T1000 (cell line): ENCODE results near the gene BPIFA2.
"Not testable (repeated sequence)": the region's sequence is repeated elsewhere in the genome, so short reads cannot be mapped to it uniquely, and the experiment has no call there.

Experiments used
- DNase-seq: peaks from one replicate; lab custom pipeline; 2025; ENCODE audit warnings: mixed read lengths; lab: John Stamatoyannopoulos, UW

The BPIFA2 gene

GRCh38 chr20:33162313-33162712 is 5.6 kb upstream of the BPIFA2 start:
- DNase-seq: no peak

DNA sequence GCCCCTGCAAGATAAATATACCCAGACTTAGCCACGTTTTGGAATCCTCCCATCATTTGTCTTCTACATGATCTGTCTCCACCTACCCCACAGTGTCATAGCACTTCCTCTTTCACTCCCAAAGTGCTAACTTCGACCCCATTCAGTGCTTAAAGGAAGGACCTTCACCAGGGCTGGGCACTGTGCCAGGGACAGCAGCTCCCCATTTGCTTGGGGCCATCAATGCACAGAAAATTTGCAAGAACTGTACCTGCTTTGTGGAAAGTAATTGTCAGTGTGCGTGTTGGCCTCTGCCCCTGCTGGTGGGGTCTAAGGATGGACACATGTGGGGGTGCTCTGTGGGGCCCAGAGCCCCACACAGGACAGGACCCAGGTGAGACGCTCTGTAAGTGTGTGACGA is 5.2 kb upstream of the BPIFA2 start:
- no peak for DNase-seq

DNA sequence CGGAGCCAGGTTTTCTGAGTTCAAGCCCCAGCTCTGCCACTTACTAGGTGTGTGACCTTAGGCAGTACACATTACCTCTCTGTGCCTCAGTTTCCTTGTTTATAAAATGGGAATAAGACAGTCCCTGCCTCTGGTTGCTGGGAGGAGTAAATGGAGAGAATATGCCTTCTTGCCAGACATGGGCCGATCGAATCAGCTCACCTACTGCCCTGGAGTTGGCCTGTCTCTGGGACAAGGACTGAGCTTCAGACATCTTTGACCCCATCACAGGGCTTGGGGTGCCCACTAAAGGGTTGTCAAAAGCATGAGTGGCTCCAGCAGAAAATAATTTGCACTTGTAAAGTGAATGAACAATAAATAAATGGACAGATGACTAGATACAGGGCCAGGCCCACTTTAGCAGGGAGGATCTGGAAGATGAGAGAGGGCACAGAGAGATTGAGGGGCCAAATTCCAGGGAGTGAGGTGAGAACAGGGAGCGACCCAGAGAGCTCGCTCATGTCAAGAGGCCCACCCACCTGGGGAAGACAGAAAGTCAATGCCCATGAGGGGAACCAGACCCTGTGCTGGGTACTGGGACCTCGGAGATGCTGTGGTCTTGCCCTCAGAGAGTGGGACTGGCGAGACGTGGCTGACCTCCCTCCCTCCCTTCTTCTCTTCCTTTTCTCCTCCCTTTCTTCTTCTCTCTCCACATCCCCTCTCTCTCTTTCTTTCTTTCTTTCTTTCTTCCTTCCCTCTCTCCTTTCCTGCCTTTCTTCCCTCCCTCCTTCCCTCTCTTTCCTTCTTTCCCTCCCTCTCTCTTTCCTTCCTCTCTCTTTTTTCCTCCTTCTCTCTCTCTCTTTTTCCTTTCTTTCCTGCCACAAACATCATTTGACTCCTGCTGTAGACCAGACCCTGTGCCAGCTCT is 3.9 kb upstream of the BPIFA2 start:
- no peak for DNase-seq

DNA sequence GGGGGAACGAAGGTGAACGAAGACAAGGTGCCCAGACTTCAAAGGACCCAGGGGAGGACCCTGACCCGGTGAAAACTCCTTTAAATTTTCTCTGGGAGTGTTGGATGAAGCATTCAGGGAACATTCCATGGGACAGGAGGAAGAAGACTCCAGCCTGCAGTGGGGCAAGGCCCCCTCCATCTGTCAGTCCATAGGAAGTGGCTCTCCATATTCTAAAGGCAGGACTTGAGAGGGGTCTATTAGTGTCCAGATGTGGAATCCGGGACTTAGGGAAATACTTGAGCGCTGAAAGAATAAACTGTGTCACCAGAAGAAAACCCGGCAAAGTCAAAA is 3.2 kb upstream of the BPIFA2 start:
- DNase-seq: no peak

GRCh38 chr20:33165416-33166055 is 2.4 kb upstream of the BPIFA2 start:
- no peak for DNase-seq

GRCh38 chr20:33166533-33167113 is 1.3 kb upstream of the BPIFA2 start:
- no peak for DNase-seq

GRCh38 chr20:33169176-33169794 is 1.3 kb downstream of the BPIFA2 start:
- DNase-seq: no peak

DNA sequence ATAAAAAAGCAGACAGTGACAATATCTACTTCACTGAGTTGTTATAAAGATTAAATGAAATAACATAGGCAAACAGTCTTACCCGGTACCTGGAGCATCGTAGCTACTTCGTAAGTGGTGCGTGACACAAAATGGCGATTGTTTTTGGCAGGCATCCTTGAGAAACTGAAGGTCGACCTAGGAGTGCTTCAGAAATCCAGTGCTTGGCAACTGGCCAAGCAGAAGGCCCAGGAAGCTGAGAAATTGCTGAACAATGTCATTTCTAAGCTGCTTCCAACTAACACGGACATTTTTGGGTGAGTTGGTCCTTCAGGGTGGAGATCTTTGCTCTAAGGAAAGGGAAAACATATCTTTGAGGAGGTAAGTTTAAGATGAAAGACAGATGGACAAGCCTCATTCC is 4.8 kb downstream of the BPIFA2 start:
- DNase-seq: no peak

GRCh38 chr20:33175123-33175522 is 7.2 kb downstream of the BPIFA2 start:
- no peak for DNase-seq

- DNase-seq: no peak
Measured at GRCh38 chr20:33176101-33176500, 8.1 kb downstream of the BPIFA2 start.

DNA sequence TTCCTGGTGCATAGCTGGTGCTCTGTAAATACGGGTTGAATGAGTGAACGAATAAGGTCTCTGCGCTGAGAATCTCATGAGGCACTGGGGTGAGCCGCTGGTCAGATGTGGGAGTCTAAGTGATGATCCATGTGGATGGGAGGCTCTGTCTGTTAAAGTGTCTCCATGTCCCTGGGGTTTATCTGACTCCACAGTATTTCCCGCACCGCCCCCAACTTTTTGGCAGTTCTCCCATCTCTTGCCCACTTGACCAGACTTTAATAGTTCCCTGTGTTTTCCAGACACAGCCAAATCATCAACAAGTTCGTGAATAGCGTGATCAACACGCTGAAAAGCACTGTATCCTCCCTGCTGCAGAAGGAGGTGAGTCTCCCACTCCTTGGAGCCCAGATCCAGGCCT is 9.9 kb downstream of the BPIFA2 start:
- no peak for DNase-seq

- DNase-seq: no peak
Measured at GRCh38 chr20:33178726-33179125, 10.8 kb downstream of the BPIFA2 start.

DNA sequence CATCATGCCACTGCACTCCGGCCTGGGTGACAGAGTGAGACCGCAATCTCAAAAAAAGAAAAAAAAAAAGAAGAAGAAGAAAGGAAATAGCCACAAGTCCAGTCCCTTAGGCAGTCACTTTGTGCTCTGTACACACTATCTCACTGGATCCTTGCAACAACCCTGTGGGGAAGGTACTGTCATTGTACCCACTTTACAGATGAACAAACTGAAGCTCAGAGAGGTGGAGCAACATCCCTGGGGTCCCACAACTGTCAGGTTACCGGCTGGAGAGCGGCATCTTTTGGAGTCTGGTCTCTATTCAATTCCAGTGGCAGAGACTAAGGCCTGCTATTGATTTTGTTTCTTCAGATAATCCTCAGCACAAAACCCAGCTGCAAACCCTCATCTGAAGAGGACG is 12.2 kb downstream of the BPIFA2 start:
- no peak for DNase-seq

GRCh38 chr20:33181482-33182093 is 13.6 kb downstream of the BPIFA2 start:
- DNase-seq: no peak

DNA sequence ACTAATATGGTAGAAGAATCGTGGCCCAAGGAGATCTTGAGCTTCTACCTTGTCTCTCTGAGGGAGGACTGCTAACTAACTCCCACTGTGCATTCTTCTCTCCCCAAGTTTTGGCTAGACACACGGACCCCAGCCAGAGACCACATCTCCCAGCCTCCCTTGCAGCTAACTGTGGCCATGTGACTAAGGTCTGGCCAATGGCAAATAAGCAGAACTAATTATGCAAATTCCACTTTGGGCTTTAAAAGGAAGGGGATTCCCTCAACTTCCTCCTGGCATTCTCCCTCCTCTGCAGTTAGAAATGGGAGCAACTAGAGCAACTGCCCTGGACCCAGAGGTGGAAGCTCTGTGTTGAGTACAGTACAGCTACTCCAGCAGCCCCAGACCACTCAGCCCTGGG is 15.4 kb downstream of the BPIFA2 start:
- no peak for DNase-seq

GRCh38 chr20:33185031-33185590 is 17.2 kb downstream of the BPIFA2 start:
- not testable (repeated sequence) for DNase-seq

GRCh38 chr20:33187491-33187890 is 19.5 kb downstream of the BPIFA2 start:
- DNase-seq: no peak

GRCh38 chr20:33188421-33188820 is 20.5 kb downstream of the BPIFA2 start:
- no peak for DNase-seq

GRCh38 chr20:33191484-33191883 is 23.5 kb downstream of the BPIFA2 start:
- DNase-seq: no peak

DNA sequence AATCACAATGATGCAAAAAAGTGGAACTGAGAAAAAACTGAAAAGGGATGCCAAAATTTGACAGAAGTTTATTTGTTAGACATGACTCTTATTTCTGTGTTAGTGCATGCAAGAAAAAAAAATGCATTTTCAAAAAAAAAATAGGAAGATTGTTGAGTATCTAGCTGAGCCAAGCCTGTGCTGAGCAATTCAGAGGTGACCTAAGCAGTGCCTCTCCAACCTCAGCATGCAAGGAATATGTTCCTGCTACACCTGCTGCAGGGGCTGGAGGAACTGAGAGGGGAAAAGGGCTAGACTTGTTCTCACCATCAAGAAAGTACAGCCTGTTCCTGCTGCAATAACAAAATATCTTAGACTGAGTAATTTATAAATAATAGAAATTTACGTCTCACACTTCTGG is 24.0 kb downstream of the BPIFA2 start:
- DNase-seq: no peak

- no peak for DNase-seq
Measured at GRCh38 chr20:33192912-33193501, 25.0 kb downstream of the BPIFA2 start.

- no peak for DNase-seq
Measured at GRCh38 chr20:33199026-33199425, 31.1 kb downstream of the BPIFA2 start.
